HG03139 (cell line): ENCODE measurements around the gene ATP8B2.

Experiments
- ATAC-seq: cut with Tn5 transposase; IDR thresholded peaks from one replicate; pipeline ENCODE4 v1.9.1; 2021; ENCODE audit not compliant: unreplicated experiment

Gene ATP8B2

DNA sequence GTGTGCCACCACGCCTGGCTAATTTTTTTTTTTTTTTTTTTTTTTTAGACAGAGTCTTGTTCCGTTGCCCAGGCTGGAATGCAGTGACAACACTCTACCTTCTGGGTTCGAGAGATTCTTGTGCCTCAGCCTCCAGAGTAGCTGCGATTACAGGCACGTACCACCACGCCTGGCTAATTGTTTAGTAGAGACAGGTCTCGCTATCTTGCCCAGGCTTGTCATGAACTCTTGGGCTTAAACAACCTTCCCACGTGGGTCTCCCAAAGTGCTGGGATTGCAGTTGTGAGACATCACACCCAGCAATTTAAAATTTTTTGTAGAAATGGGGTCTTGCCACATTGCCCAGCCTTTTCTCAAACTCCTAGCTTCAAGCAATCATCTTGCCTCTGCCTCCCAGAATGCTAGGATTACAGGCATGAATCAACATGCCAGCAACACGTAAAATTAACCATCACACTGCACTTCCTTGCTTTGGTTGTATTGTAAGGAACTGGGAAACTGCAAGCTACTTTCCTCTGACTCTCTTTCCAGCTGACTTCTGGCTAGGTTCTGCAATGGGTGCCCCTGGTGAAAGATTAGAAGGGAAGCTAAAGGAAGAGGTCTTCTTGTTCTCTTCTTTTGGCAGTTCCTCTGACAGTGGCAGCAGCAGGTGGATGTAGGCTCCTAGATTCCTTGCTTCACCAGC is 65.9 kb downstream of the ATP8B2 start:
- ATAC-seq, result no peak

DNA sequence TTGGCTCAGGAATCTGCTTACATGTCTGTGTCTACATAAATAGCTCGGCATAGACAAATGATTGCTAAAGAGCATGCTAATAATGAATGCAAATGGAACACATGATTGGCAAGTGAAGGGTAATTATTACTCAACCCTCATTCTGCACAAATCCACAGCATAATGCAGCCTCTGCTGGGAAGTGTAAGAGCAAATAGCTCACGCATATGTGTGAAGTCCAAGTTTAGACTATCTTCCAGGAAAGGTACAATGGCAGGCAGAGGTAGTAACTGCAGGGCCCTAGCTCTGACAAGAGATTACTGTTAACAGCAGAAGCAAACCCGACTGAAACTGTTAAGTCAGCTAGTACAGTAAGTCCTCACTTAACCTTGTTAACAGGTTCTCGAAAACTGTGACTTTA is 72.8 kb downstream of the ATP8B2 start:
- ATAC-seq, result no peak

DNA sequence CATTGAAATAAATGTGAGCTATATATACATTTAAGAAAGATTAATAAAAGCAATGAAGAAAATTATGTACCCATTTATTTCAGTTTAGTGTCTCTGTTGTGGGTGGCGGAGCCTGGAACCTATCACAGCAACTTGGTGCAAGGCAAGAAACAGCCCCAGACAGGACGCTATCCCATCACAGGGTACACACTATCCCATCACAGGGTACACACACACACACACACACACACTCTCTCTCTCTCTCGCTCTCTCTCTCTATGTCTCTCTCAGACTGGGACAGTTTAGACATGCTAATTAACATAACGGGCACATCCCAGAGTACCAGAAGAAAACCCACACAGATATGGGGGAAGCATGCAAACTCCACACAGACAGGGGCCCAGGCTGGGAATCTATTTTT is 73.4 kb downstream of the ATP8B2 start:
- ATAC-seq, result no peak

DNA sequence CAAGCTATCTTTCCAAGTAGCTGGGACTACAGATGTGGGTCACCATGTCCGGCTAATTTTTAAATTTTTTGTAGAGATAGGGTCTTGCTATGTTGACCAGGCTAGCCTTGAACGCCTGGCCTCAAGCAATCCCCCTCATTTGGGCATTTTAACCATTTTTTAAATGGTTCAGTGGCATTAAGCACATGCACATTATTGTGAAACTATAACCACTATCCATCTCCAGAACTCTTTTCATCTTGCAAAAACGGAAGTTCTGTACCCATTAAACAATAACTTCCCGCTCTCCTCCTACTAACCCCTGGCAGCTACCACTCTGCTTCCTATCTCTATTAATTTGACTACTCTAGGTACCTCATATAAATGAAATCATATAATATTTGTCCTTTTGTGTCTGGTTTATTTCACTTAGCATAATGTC is 75.1 kb downstream of the ATP8B2 start:
- ATAC-seq, result no peak
